ENCODE measurements around the gene PCDHA2. TPM values are rescaled to one million over a fixed set of nuclear protein-coding genes. Genes with fewer than 3 reads are reported as not detected.
"Not testable (repeated sequence)": the region's sequence is repeated elsewhere in the genome, so short reads cannot be mapped to it uniquely, and the experiment has no call there.

The PCDHA2 gene
- polyA plus RNA-seq, 1 donor from 2014 or later = 8.7 TPM

GRCh38 chr5:140821375-140822280 lies 27.0 kb downstream of the PCDHA2 start, which contains the start of gene PCDHA5:
Gene PCDHA5, plus strand, starts transcription at chr5:140821613.
- H3K9ac ChIP-seq (ENCODE audit: low read length) = no peak within 1 kb of the TSS
- no peaks in the 10 kb centered on the region for H3K9me2 ChIP-seq (ENCODE audit: insufficient read depth, low read length)
- H4K20me1 ChIP-seq (ENCODE audit: insufficient read depth) = no peaks in the 10 kb centered on the region
- H3F3A ChIP-seq (ENCODE audit: insufficient read depth, low read length, poor library complexity, severe bottlenecking) = no peaks in the 10 kb centered on the region
- H3K36me3 ChIP-seq (ENCODE audit: insufficient read depth, low read length) = peaks cover 25% of the 10 kb centered on the region
- H3K27me3 ChIP-seq (ENCODE audit: insufficient read depth, low read depth, low read length) = no peaks in the 10 kb centered on the region
- H2AFZ ChIP-seq (ENCODE audit: low read depth, low read length) = no peak within 1 kb of the TSS
- H3K27ac ChIP-seq (ENCODE audit: low read length) = no peak within 1 kb of the TSS
- TF ChIP-seq RAD21 (conservative IDR thresholded peaks at IDR 0.05) (no peak), TAF1 (IDR thresholded peaks at IDR 0.05; ENCODE audit: low read depth) (no peak), SMC3 (conservative IDR thresholded peaks at IDR 0.05; ENCODE audit: poor library complexity) (no peak), MXI1 (conservative IDR thresholded peaks at IDR 0.05; ENCODE audit: poor library complexity, severe bottlenecking) (no peak), POLR2AphosphoS5 (IDR thresholded peaks at IDR 0.05) (no peak), EP300 (conservative IDR thresholded peaks at IDR 0.05; ENCODE audit: poor library complexity, severe bottlenecking) (no peak), REST (IDR thresholded peaks at IDR 0.05; ENCODE audit: borderline replicate concordance) (no peak)
- H3K9me3 ChIP-seq (ENCODE audit: low read length) = peaks cover 24% of the 10 kb centered on the region
- H3K4me3 ChIP-seq (ENCODE audit: low read length) = no peak within 1 kb of the TSS
- H3K79me2 ChIP-seq (replicated peaks; ENCODE audit: insufficient read depth, low read length) = peaks cover 57% of the 10 kb centered on the region
- no peak within 1 kb of the TSS for H3K4me2 ChIP-seq (ENCODE audit: low read length)

GRCh38 chr5:140822281-140822629 lies 27.6 kb downstream of the PCDHA2 start:
- no peak overlapping the region for H3K4me3 ChIP-seq (ENCODE audit: low read length)
- TF ChIP-seq CTCF (IDR thresholded peaks at IDR 0.05; ENCODE audit: poor library complexity, severe bottlenecking) = no peak
- TF ChIP-seq SMC3 (conservative IDR thresholded peaks at IDR 0.05; ENCODE audit: poor library complexity) = no peak
- TF ChIP-seq TAF1 (IDR thresholded peaks at IDR 0.05; ENCODE audit: low read depth) = no peak
- no peak for TF ChIP-seq POLR2AphosphoS5 (IDR thresholded peaks at IDR 0.05)
- no peak for TF ChIP-seq EP300 (conservative IDR thresholded peaks at IDR 0.05; ENCODE audit: poor library complexity, severe bottlenecking)
- no peak for TF ChIP-seq MXI1 (conservative IDR thresholded peaks at IDR 0.05; ENCODE audit: poor library complexity, severe bottlenecking)
- TF ChIP-seq EZH2 (IDR thresholded peaks at IDR 0.05; ENCODE audit: borderline replicate concordance, insufficient read depth, low read length, poor library complexity, severe bottlenecking) = no peak
- no peak for TF ChIP-seq REST (IDR thresholded peaks at IDR 0.05; ENCODE audit: borderline replicate concordance)
- TF ChIP-seq RAD21 (conservative IDR thresholded peaks at IDR 0.05) = no peak
- peaks cover 57% of the 10 kb centered on the region for H3K79me2 ChIP-seq (replicated peaks; ENCODE audit: insufficient read depth, low read length)
- no peak overlapping the region for H3K27ac ChIP-seq (ENCODE audit: low read length)
- no peak overlapping the region for H3K9ac ChIP-seq (ENCODE audit: low read length)
- no peak overlapping the region for H3K4me2 ChIP-seq (ENCODE audit: low read length)
- H3F3A ChIP-seq (ENCODE audit: insufficient read depth, low read length, poor library complexity, severe bottlenecking) = no peaks in the 10 kb centered on the region
- no peaks in the 10 kb centered on the region for H4K20me1 ChIP-seq (ENCODE audit: insufficient read depth)
- no peaks in the 10 kb centered on the region for H3K27me3 ChIP-seq (ENCODE audit: insufficient read depth, low read depth, low read length)
- H3K9me3 ChIP-seq (ENCODE audit: low read length) = peaks cover 24% of the 10 kb centered on the region
- no peaks in the 10 kb centered on the region for H3K9me2 ChIP-seq (ENCODE audit: insufficient read depth, low read length)
- peaks cover 25% of the 10 kb centered on the region for H3K36me3 ChIP-seq (ENCODE audit: insufficient read depth, low read length)
- no peak overlapping the region for H2AFZ ChIP-seq (ENCODE audit: low read depth, low read length)

- H3K9me3 ChIP-seq (ENCODE audit: low read length) = peaks cover 24% of the 10 kb centered on the region
- not testable (repeated sequence) for H3K4me3 ChIP-seq (ENCODE audit: low read length)
Measured at GRCh38 chr5:140822969-140823368, 28.3 kb downstream of the PCDHA2 start.

More at GRCh38 chr5:140822969-140823368, 28.3 kb downstream of the PCDHA2 start:
- not testable (repeated sequence) for H3K9me2 ChIP-seq (ENCODE audit: insufficient read depth, low read length); H3K27ac ChIP-seq (ENCODE audit: low read length); H3F3A ChIP-seq (ENCODE audit: insufficient read depth, low read length, poor library complexity, severe bottlenecking); H3K27me3 ChIP-seq (ENCODE audit: insufficient read depth, low read depth, low read length); H3K4me2 ChIP-seq (ENCODE audit: low read length); H4K20me1 ChIP-seq (ENCODE audit: insufficient read depth); H3K9ac ChIP-seq (ENCODE audit: low read length); H2AFZ ChIP-seq (ENCODE audit: low read depth, low read length)
- peaks cover 53% of the 10 kb centered on the region for H3K79me2 ChIP-seq (replicated peaks; ENCODE audit: insufficient read depth, low read length)
- peaks cover 25% of the 10 kb centered on the region for H3K36me3 ChIP-seq (ENCODE audit: insufficient read depth, low read length)

Measured in neural cell (in vitro differentiated cells).